ENCODE measurements around the gene C1GALT1. TPM values are rescaled to one million over a fixed set of nuclear protein-coding genes. Genes with fewer than 3 reads are reported as not detected.

Gene C1GALT1
- total RNA-seq, 1 experiment from 2014 or later, result 27.2 TPM

- Histone ChIP-seq H3K4me2 (ENCODE audit: low read length) (peak overlapping the region; percentile 81), H3K4me3 (replicated peaks in 1 of 2; ENCODE audit: low read depth in 1 of 2, low read length in 2 of 2) (peak overlapping the region; percentile 80 to 82), H2AFZ (ENCODE audit: low read depth, low read length, poor library complexity, severe bottlenecking) (no peak overlapping the region), H3K36me3 (ENCODE audit: control insufficient read depth in 1 of 2, insufficient read depth in 2 of 2, low read length in 2 of 2) (no peaks in the 10 kb centered on the region), H3K27ac (ENCODE audit: low read depth, low read length) (no peak overlapping the region), H4K20me1 (ENCODE audit: insufficient read depth) (no peaks in the 10 kb centered on the region), H3K27me3 (ENCODE audit: insufficient read depth, low read length) (no peaks in the 10 kb centered on the region), H3K79me2 (ENCODE audit: insufficient read depth, low read length) (peaks cover 56% of the 10 kb centered on the region), H3K9me2 (ENCODE audit: insufficient read depth) (no peaks in the 10 kb centered on the region), H3K9me3 (ENCODE audit: control insufficient read depth in 1 of 2, insufficient read depth in 1 of 2, low read depth in 1 of 2, low read length in 2 of 2) (no peaks in the 10 kb centered on the region), H3K4me1 (ENCODE audit: control insufficient read depth in 1 of 2, insufficient read depth in 2 of 2, low read length in 2 of 2) (peaks cover 8 to 23% of the 10 kb centered on the region in 2 experiments; a peak in 3 of 4 replicates), H3K9ac (ENCODE audit: low read length) (peak overlapping the region; percentile 84)
- DNase-seq (ENCODE audit: low read depth, low spot score) (no peak), ATAC-seq (no peak)
- no peak for TF ChIP-seq EZH2phosphoT487 (IDR thresholded peaks at IDR 0.05; ENCODE audit: borderline replicate concordance)
- no peak for TF ChIP-seq CBX3 (IDR thresholded peaks at IDR 0.05; ENCODE audit: low read depth)
- TF ChIP-seq JUND (IDR thresholded peaks at IDR 0.05), result peak; percentile 24; the same call in 1 of the 2 replicates
- POLR2A ChIA-PET, result no interaction called here
- RAD21 ChIA-PET (ENCODE audit: low non-redundant PET in 1 of 2, low total read pairs in 2 of 2, uncharacterized antibody in 2 of 2, unreplicated experiment in 2 of 2), result no interaction called here
- BruUV-seq (replicated peaks), result TSS peak; percentile 59
- CTCF ChIA-PET, result no interaction called here
- intact Hi-C loops (cut with micrococcal nuclease), result loop anchor here (5.0 kb wide), 2 partner anchors 82 to 168 kb away; no protein-coding TSS in a partner anchor
These were observed 1.6 kb downstream of the C1GALT1 start for GRCh38 chr7:7183838-7184463.

GRCh38 chr7:7185371-7185989 is 3.1 kb downstream of the C1GALT1 start:
- H3K4me1 ChIP-seq (ENCODE audit: control insufficient read depth in 1 of 2, insufficient read depth in 2 of 2, low read length in 2 of 2), result peaks cover 8 to 21% of the 10 kb centered on the region in 2 experiments; a peak in 3 of 4 replicates
- POLR2A ChIA-PET, result no interaction called here

More at GRCh38 chr7:7185371-7185989, 3.1 kb downstream of the C1GALT1 start:
- Histone ChIP-seq H3K9me2 (ENCODE audit: insufficient read depth) (no peaks in the 10 kb centered on the region), H3K27ac (ENCODE audit: low read depth, low read length) (no peak overlapping the region), H4K20me1 (ENCODE audit: insufficient read depth) (no peaks in the 10 kb centered on the region), H3K9ac (ENCODE audit: low read length) (no peak overlapping the region), H3K36me3 (ENCODE audit: control insufficient read depth in 1 of 2, insufficient read depth in 2 of 2, low read length in 2 of 2) (0 out of 4 replicates have a peak, but pooled peaks cover 0 to 5% of the 10 kb centered on the region in 2 experiments), H3K4me3 (replicated peaks in 1 of 2; ENCODE audit: low read depth in 1 of 2, low read length in 2 of 2) (no peak overlapping the region), H3K9me3 (ENCODE audit: control insufficient read depth in 1 of 2, insufficient read depth in 1 of 2, low read depth in 1 of 2, low read length in 2 of 2) (no peaks in the 10 kb centered on the region), H3K79me2 (ENCODE audit: insufficient read depth, low read length) (peaks cover 72% of the 10 kb centered on the region), H2AFZ (ENCODE audit: low read depth, low read length, poor library complexity, severe bottlenecking) (no peak overlapping the region), H3K4me2 (ENCODE audit: low read length) (no peak overlapping the region), H3K27me3 (ENCODE audit: insufficient read depth, low read length) (no peaks in the 10 kb centered on the region)
- DNase-seq (ENCODE audit: low read depth, low spot score), result no peak
- no peak for ATAC-seq
- ChIA-PET RAD21 (ENCODE audit: low non-redundant PET in 1 of 2, low total read pairs in 2 of 2, uncharacterized antibody in 2 of 2, unreplicated experiment in 2 of 2) (no interaction called here), CTCF (no interaction called here)
- BruUV-seq (replicated peaks), result no TSS peak
- intact Hi-C loops (cut with micrococcal nuclease), result no loop called here
- TF ChIP-seq FOSL1 (IDR thresholded peaks at IDR 0.05; ENCODE audit: low read depth), result no peak
- TF ChIP-seq JUND (IDR thresholded peaks at IDR 0.05), result no peak
- TF ChIP-seq ZFX (IDR thresholded peaks at IDR 0.05), result no peak

All from HCT116 (cell line).